Neural cell (in vitro differentiated cells): ENCODE measurements around the gene LMNA. TPM values are rescaled to one million over a fixed set of nuclear protein-coding genes. Genes with fewer than 3 reads are reported as not detected.

Experiments used
- H2AFZ ChIP-seq: fragments of 200-600, 300-800 bp; sonication (generic), shearing (Covaris generic); 2 replicates; pipeline ENCODE4 v1.6.0; 2014; ENCODE audit warnings: low read depth, mild to moderate bottlenecking, antibody characterized with exemption, low read length, moderate library complexity
- H3F3A ChIP-seq: fragments of 200-600 bp; shearing (Covaris generic); 2 replicates; pipeline ENCODE4 v1.6.1; 2016; ENCODE audit warnings: mild to moderate bottlenecking, moderate library complexity, mixed read lengths, antibody characterized with exemption, low read length; ENCODE audit not compliant: insufficient read depth, poor library complexity, severe bottlenecking
- H3K27ac ChIP-seq: fragments of 200-600, 300-800 bp; sonication (generic), shearing (Covaris generic); 2 replicates; pipeline ENCODE4 v1.5.1; 2014; ENCODE audit warnings: mild to moderate bottlenecking, low read length, moderate library complexity
- H3K27me3 ChIP-seq: fragments of 300-800, 200-600 bp; sonication (generic), shearing (Covaris generic); 2 replicates; pipeline ENCODE4 v1.6.0; 2014; ENCODE audit warnings: mild to moderate bottlenecking, low read depth, low read length, moderate library complexity; ENCODE audit not compliant: insufficient read depth
- H3K36me3 ChIP-seq: fragments of 300-800, 200-600 bp; sonication (generic), shearing (Covaris generic); 2 replicates; pipeline ENCODE4 v1.5.1; 2014; ENCODE audit warnings: mild to moderate bottlenecking, antibody characterized with exemption, low read length, moderate library complexity; ENCODE audit not compliant: insufficient read depth
- H3K4me2 ChIP-seq: fragments of 300-800, 200-600 bp; sonication (generic), shearing (Covaris generic); 2 replicates; pipeline ENCODE4 v1.6.0; 2014; ENCODE audit warnings: mild to moderate bottlenecking, low read length
- H3K4me3 ChIP-seq: fragments of 300-800, 200-600 bp; sonication (generic), shearing (Covaris generic); 2 replicates; pipeline ENCODE4 v1.5.1; 2014; ENCODE audit warnings: mild to moderate bottlenecking, low read length, moderate library complexity
- H3K79me2 ChIP-seq: fragments of 200-600 bp; shearing (Covaris generic); replicated peaks from 2 replicates; pipeline ENCODE4 v1.6.0; 2014; ENCODE audit warnings: mild to moderate bottlenecking, low read length, moderate library complexity; ENCODE audit not compliant: insufficient read depth
- H3K9ac ChIP-seq: fragments of 300-800, 200-600 bp; sonication (generic), shearing (Covaris generic); 2 replicates; pipeline ENCODE4 v1.6.1; 2016; ENCODE audit warnings: mild to moderate bottlenecking, low read length, mixed read lengths
- H3K9me2 ChIP-seq: fragments of 200-600 bp; shearing (Covaris generic); 2 replicates; pipeline ENCODE4 v1.6.1; 2016; ENCODE audit warnings: mild to moderate bottlenecking, low read length, mixed read lengths; ENCODE audit not compliant: insufficient read depth
- H3K9me3 ChIP-seq: fragments of 200-600, 300-800 bp; sonication (generic), shearing (Covaris generic); 2 replicates; pipeline ENCODE4 v1.6.1; 2016; ENCODE audit warnings: mild to moderate bottlenecking, mixed run types, low read length, moderate library complexity, mixed read lengths
- H4K20me1 ChIP-seq: fragments of 200-600 bp; shearing (Covaris generic); 2 replicates; pipeline ENCODE4 v1.6.1; 2016; ENCODE audit warnings: mild to moderate bottlenecking, mixed run types; ENCODE audit not compliant: insufficient read depth
- EP300 ChIP-seq: fragments of 450-650 bp; conservative IDR thresholded peaks from 2 replicates; pipeline ENCODE4 v1.6.1; 2014; ENCODE audit warnings: antibody characterized with exemption, mild to moderate bottlenecking, moderate library complexity; ENCODE audit not compliant: poor library complexity, severe bottlenecking
- EZH2 ChIP-seq: fragments of 200-600, 300-800 bp; shearing (Covaris generic), sonication (generic); IDR thresholded peaks from 2 replicates; pipeline ENCODE4 v1.6.1; 2014; ENCODE audit warnings: antibody characterized with exemption, low read length, borderline replicate concordance, mild to moderate bottlenecking; ENCODE audit not compliant: insufficient read depth, poor library complexity, severe bottlenecking
- MXI1 ChIP-seq: fragments of 450-650 bp; conservative IDR thresholded peaks from 2 replicates; pipeline ENCODE4 v1.6.1; 2014; ENCODE audit warnings: antibody characterized with exemption, mild to moderate bottlenecking; ENCODE audit not compliant: poor library complexity, severe bottlenecking
- POLR2AphosphoS5 ChIP-seq: IDR thresholded peaks from 2 replicates; pipeline ENCODE4 v1.6.1; 2012
- RAD21 ChIP-seq: fragments of 450-650 bp; conservative IDR thresholded peaks from 2 replicates; pipeline ENCODE4 v1.6.1; 2014; ENCODE audit warnings: antibody characterized with exemption, mild to moderate bottlenecking, moderate library complexity
- SMC3 ChIP-seq: fragments of 450-650 bp; conservative IDR thresholded peaks from 2 replicates; pipeline ENCODE4 v1.6.1; 2014; ENCODE audit warnings: antibody characterized with exemption, mild to moderate bottlenecking, moderate library complexity; ENCODE audit not compliant: poor library complexity
- TAF1 ChIP-seq: IDR thresholded peaks from 2 replicates; pipeline ENCODE4 v1.6.1; 2012; ENCODE audit warnings: low read depth
- polyA plus RNA-seq: library from polyadenylated mRNA; depleted of rRNA; stranded (reverse); fragments of >200 nt; gene quantifications from 2 replicates; pipeline ENCODE4 v1.2.3, GENCODE V29; 2014
- TF ChIP-seq, protein P1 (sequence below): fragments of 450-650 bp; IDR thresholded peaks from 2 replicates; pipeline ENCODE4 v1.5.1; 2014; ENCODE audit warnings: antibody characterized with exemption, mild to moderate bottlenecking, moderate library complexity; ENCODE audit not compliant: poor library complexity, severe bottlenecking
- TF ChIP-seq, protein P2 (sequence below): IDR thresholded peaks from 2 replicates; pipeline ENCODE4 v1.6.1; 2012; ENCODE audit warnings: borderline replicate concordance

The LMNA gene
- polyA plus RNA-seq, 1 donor from 2014 or later, result 90.7 TPM

DNA sequence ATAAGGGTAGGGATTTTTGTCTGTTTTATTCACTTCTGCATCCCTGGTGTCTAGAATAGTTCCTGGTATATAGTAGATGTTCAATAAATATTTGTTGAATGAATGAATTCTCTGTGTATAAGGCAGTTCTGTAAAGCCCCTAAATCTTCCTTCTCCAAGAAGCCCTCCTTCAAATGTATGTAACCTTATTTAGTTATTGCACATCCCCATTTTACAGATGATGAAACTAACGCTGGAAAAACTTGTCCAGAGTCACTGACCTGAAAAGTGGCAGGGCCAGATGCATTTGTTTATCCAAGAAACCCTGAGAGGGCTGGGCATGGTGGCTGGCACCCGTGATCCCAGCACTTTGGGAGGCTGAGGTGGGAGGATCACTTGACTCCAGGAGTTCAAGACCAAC is 4.3 kb upstream of the LMNA start:
- Histone ChIP-seq H3K4me3 (no peak overlapping the region), H3K79me2 (peaks cover 25% of the 10 kb centered on the region), H3K9me3 (no peaks in the 10 kb centered on the region), H3K27ac (no peak overlapping the region), H3F3A (peaks cover 5% of the 10 kb centered on the region), H3K9me2 (no peaks in the 10 kb centered on the region), H4K20me1 (peaks cover 11% of the 10 kb centered on the region), H3K4me2 (no peak overlapping the region), H2AFZ (no peak overlapping the region), H3K9ac (no peak overlapping the region), H3K27me3 (no peaks in the 10 kb centered on the region), H3K36me3 (no peaks in the 10 kb centered on the region)
- TF ChIP-seq, protein P1, sequence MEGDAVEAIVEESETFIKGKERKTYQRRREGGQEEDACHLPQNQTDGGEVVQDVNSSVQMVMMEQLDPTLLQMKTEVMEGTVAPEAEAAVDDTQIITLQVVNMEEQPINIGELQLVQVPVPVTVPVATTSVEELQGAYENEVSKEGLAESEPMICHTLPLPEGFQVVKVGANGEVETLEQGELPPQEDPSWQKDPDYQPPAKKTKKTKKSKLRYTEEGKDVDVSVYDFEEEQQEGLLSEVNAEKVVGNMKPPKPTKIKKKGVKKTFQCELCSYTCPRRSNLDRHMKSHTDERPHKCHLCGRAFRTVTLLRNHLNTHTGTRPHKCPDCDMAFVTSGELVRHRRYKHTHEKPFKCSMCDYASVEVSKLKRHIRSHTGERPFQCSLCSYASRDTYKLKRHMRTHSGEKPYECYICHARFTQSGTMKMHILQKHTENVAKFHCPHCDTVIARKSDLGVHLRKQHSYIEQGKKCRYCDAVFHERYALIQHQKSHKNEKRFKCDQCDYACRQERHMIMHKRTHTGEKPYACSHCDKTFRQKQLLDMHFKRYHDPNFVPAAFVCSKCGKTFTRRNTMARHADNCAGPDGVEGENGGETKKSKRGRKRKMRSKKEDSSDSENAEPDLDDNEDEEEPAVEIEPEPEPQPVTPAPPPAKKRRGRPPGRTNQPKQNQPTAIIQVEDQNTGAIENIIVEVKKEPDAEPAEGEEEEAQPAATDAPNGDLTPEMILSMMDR, result no peak
- no peak for TF ChIP-seq EZH2
- no peak for TF ChIP-seq SMC3
- TF ChIP-seq EP300, result no peak
- TF ChIP-seq RAD21, result no peak
- no peak for TF ChIP-seq TAF1
- TF ChIP-seq MXI1, result no peak
- no peak for TF ChIP-seq POLR2AphosphoS5
- TF ChIP-seq, protein P2, sequence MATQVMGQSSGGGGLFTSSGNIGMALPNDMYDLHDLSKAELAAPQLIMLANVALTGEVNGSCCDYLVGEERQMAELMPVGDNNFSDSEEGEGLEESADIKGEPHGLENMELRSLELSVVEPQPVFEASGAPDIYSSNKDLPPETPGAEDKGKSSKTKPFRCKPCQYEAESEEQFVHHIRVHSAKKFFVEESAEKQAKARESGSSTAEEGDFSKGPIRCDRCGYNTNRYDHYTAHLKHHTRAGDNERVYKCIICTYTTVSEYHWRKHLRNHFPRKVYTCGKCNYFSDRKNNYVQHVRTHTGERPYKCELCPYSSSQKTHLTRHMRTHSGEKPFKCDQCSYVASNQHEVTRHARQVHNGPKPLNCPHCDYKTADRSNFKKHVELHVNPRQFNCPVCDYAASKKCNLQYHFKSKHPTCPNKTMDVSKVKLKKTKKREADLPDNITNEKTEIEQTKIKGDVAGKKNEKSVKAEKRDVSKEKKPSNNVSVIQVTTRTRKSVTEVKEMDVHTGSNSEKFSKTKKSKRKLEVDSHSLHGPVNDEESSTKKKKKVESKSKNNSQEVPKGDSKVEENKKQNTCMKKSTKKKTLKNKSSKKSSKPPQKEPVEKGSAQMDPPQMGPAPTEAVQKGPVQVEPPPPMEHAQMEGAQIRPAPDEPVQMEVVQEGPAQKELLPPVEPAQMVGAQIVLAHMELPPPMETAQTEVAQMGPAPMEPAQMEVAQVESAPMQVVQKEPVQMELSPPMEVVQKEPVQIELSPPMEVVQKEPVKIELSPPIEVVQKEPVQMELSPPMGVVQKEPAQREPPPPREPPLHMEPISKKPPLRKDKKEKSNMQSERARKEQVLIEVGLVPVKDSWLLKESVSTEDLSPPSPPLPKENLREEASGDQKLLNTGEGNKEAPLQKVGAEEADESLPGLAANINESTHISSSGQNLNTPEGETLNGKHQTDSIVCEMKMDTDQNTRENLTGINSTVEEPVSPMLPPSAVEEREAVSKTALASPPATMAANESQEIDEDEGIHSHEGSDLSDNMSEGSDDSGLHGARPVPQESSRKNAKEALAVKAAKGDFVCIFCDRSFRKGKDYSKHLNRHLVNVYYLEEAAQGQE, result no peak

DNA sequence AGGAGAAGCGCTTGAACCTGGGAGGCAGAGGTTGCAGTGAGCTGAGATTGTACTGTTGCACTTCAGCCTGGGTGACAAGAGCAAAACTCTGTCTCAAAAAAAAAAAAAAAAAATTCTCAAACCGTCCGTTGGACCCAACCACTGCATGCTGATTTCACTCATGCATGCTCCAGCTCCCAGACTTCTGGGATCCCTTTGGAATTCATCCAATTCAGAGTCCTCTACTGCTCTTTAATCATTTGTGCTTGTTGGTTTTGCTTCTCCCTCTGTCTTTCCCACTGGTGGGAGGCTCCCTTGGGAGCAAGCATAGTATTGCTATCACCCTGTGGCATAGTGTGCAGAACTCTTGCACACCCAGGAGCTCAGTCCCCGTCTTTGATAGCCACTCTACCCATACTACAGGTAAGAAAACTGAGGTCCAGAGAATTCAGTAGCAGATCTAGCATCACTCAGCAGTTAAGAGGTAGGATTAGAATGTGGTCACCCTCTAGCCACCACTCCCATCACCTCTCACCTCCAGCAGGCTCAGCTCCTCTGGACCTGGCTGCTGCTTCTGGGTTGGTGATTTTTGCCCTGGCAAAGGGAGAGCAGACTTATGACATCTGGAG is 3.1 kb upstream of the LMNA start:
- peaks cover 5% of the 10 kb centered on the region for H3F3A ChIP-seq
- H3K27ac ChIP-seq, result no peak overlapping the region
- H3K9me2 ChIP-seq, result no peaks in the 10 kb centered on the region
- TF ChIP-seq RAD21 (no peak), TAF1 (no peak), SMC3 (no peak), EP300 (no peak), EZH2 (no peak), POLR2AphosphoS5 (no peak), MXI1 (no peak)
- TF ChIP-seq, protein P2, result no peak
- TF ChIP-seq, protein P1, result no peak
- no peak overlapping the region for H2AFZ ChIP-seq
- H3K36me3 ChIP-seq, result no peaks in the 10 kb centered on the region
- H3K79me2 ChIP-seq, result peaks cover 25% of the 10 kb centered on the region
- no peaks in the 10 kb centered on the region for H3K9me3 ChIP-seq
- H3K9ac ChIP-seq, result no peak overlapping the region
- no peak overlapping the region for H3K4me2 ChIP-seq
- peaks cover 19% of the 10 kb centered on the region for H4K20me1 ChIP-seq
- H3K4me3 ChIP-seq, result no peak overlapping the region
- H3K27me3 ChIP-seq, result no peaks in the 10 kb centered on the region
